T-helper 2 cell treated with Interferon-gamma antibody and Interleukin-4, amounts not matched to agents 5 μg/mL and 100 μg/mL, for 36 hours (primary cell): ENCODE measurements around the gene TEX264.

Source experiments
- DNase-seq: peaks from one replicate; pipeline ENCODE4 v3.0.0; 2021; ENCODE audit warnings: low spot score
- H3K27ac Mint-ChIP-seq: one replicate; pipeline ENCODE4 v1.8.0; 2021; ENCODE audit warnings: mild to moderate bottlenecking, mixed read lengths
- H3K27me3 Mint-ChIP-seq: one replicate; pipeline ENCODE4 v1.8.0; 2021; ENCODE audit warnings: low read depth, mixed read lengths
- H3K36me3 Mint-ChIP-seq: one replicate; pipeline ENCODE4 v1.8.0; 2021; ENCODE audit warnings: low read depth, mixed read lengths
- H3K4me1 Mint-ChIP-seq: one replicate; pipeline ENCODE4 v1.8.0; 2021; ENCODE audit warnings: low read depth, mixed read lengths
- H3K4me3 Mint-ChIP-seq: one replicate; pipeline ENCODE4 v1.8.0; 2022; ENCODE audit warnings: mild to moderate bottlenecking, moderate library complexity, mixed read lengths
- H3K9me3 Mint-ChIP-seq: one replicate; pipeline ENCODE4 v1.8.0; 2021; ENCODE audit warnings: mixed read lengths

The TEX264 gene

DNA sequence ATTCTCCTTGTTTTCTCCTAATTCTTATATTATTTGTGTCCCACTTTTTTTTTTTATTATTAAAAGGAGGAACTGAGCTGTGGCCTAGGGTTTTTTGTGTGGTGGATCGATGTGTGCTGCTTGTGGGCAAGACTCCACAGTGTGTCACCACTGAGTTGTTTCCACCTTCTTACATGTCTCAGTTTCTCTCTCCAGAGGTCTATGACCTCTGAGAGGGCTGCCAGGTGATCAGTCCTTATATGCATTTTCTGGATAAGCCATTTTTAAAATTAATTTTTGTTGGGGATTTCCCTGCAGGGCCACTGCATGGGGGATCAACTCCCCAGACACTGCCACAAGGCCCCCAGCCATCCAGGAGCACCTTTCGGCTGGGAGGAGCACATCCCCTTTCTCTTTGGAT is 80.2 kb downstream of the TEX264 start:
- DNase-seq: no peak
- Mint-ChIP-seq H3K4me3 (no peak overlapping the region), H3K36me3 (no peaks in the 10 kb centered on the region), H3K4me1 (peaks cover 3% of the 10 kb centered on the region), H3K27me3 (peaks cover 16% of the 10 kb centered on the region), H3K27ac (no peak overlapping the region), H3K9me3 (peaks cover 8% of the 10 kb centered on the region)
